HG02885 (cell line): ENCODE measurements around the gene EMX1.

Source experiments
- ATAC-seq: cut with Tn5 transposase; IDR thresholded peaks from one replicate; pipeline ENCODE4 v1.9.1; 2021; ENCODE audit warnings: mild to moderate bottlenecking; ENCODE audit not compliant: unreplicated experiment, poor library complexity

Gene EMX1

DNA sequence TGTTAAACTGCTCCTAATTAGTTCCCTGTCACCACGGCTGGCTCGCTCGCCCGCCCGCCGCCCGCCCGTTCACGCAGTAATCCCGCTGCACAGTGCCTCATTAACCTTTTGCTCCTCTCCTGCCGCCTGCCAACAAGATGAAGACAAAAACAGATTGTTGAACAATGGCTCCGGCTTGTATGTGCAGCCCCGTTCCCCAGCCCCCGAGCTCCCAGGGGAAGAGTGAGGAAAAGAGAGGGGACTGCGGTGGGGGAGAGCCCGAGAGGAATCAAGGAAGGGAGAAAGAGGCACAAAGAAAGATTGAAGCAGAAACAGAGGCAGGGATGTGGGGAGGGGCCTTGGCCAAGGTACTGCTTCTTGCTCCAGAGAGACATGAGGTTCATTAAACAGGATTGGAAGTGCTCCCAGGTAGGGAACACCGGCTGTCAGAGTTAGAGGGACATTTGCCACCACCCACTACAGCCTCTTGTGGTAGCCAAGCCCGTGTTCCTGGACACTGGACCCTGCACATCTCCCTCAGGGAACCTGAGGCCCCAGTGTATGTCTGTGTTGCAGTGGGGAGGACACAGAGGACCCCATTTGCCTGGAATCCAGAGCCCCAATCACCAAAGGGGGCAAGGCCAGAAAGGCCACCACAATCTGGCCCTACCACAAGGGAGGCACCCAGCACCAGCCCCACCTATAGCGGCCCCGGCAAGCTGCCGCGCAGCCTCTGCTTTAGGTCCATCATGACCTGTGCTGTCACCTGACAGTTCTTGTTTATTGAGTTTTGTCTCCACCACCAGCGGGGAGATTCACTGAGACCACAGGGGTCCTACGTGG lies 38.1 kb downstream of the EMX1 start:
- ATAC-seq: no peak

DNA sequence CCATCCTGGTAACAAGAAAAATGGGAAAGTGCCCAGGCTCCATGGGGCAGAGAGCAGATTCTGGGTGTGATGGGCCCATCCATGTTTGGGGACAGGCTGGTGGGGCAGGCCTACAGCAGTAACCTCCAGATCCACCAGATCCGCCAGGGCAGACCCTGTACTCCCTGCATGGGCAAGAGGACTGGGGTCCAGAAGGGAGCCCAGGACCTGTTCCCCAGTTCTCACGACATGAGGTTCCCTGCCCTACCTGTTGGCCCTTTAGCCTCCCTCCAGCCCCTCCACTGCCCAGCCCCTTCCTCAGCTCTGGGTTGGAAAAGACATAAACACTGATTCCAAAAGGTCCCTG lies 38.7 kb downstream of the EMX1 start:
- no peak for ATAC-seq

DNA sequence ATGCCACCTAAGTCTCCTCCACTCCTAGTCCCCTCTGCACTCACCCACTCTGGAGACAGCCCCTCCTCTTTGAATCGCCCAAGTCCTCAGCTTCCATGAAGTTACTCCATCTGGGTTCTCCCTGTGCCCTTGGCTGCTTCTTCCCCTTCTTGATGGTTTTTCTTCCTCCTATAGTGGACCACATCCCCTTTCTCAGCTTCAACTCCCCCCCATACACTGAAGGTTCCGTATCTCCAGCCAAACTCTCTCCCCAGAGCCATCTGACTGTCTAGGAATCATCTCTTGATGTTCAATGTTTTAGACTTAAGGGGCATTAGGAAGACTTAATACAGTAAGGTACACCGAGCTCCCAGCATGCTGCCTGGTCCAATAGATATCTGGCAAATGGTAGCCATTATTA lies 39.6 kb downstream of the EMX1 start:
- ATAC-seq: no peak

GRCh38 chr2:72958542-72959385 lies 41.4 kb downstream of the EMX1 start:
- no peak for ATAC-seq

GRCh38 chr2:72959554-72959953 lies 42.2 kb downstream of the EMX1 start:
- no peak for ATAC-seq

DNA sequence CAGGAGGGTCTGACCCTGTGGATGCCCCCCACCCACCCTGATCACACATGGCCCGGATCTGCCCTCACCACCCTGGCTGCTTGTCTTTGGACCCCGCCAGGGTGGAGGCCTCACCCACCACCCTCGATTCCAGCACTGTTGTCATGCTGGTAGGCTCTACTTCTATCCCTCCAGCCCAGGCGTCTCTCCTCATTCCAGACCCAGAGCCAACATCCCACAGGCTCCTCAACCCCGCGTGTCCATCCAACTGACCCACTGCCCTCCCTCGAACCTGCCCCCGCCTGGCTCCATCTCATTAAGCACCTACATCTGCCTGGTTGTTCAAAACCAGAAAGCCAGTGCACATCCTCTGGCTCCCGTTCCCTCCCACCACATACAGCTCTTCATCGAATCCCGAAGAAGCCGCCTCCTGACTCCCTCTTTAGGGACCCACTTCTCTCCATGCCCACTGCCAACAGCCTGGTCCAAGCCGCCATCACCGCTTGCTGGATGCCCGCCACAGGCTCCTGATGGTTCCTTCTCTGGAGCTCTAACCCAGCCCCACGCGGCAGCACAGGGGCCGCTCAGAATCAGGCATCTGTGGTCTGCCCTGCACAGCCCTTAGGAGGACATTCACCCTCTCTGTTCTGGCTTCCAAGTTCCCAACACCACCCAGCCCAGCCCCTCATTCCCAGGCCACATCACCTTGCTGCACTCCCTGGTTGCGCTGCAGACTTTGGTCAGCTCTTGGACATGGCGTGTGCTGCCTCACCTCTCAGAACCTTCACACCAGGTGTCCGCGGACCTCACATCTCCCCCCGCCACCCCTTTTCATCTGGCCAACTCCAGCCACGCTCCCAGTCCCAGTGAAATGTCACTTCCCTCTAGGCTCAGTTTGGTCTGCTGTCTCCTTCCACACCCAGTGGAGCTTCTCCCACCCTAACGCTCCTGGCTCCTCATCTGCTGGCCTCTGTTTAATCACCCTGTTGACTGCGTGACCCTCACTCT lies 43.0 kb downstream of the EMX1 start:
- ATAC-seq: no peak

GRCh38 chr2:72961036-72961720 lies 43.9 kb downstream of the EMX1 start:
- ATAC-seq: no peak

GRCh38 chr2:72961853-72962468 lies 44.6 kb downstream of the EMX1 start:
- ATAC-seq: no peak

- no peak for ATAC-seq
These were observed 45.6 kb downstream of the EMX1 start for GRCh38 chr2:72962911-72963310.

DNA sequence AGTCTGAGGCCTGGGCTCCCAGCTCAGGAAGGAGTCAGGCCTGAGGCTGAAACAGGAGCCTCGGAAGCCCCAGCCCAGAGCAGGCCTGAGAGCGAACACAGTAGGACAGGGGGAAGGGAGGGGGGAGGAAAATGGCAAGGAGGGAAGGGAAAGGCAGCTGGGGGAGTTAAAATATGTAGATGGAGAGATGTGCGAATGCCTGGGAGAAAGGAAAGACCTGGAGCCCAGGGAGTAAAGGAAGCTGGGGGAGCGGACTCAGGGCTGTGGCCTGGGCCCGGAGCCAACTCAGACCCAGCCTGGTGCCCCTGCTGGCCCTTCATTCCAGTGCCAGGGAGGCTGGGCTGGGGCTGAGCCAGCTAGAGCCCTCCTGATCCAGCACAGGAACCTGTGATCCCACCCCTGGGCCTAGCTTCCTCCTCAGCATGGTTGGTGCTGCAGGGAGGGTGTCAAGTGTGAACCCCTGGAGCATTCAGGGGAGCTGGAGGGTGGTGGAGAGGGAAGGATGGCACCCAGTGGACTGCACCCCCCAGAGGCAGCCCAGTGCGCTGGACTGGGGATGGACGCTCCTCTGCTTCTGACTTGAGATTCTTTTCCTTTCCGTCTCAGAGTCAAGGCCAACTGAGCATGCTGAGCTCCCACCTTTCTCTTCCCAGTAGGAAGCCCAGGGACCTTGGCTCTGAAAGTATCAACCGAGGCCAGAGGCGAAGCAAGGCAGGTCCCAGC lies 46.3 kb downstream of the EMX1 start:
- no peak for ATAC-seq

GRCh38 chr2:72964146-72964525 lies 46.8 kb downstream of the EMX1 start:
- no peak for ATAC-seq

GRCh38 chr2:72965016-72965415 lies 47.7 kb downstream of the EMX1 start:
- no peak for ATAC-seq

DNA sequence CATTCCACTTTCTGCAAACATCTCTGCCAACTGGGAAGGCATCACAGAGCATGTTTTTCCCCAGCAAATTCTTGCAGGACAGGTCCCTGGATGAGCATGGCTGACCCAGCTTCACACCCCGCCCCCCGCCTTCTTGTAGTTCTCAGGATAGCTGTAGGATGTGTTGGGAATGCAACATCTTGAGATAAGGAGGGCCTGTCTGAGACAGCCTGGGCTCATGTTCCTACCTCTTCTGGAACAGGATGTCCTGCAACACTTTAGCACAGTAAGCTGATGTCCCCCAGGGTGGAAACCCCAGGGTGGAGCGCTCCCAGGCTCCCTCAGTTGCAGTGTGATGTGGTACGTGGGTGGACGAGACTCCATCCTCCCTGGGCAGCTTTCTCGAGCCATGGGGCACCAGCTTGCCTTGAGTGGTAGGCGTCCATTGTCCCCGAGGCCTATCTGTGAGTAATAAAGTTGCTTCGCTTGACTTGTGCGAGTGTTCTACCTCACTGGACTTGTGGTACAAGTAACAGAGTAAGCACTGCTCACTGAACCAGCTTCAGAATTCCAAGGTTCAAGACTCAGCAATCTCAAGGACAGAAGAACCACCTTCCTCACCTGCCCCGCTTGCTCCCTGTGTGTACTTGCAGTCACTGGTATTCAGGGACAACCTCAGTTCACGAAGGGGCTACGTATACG lies 48.6 kb downstream of the EMX1 start:
- no peak for ATAC-seq

GRCh38 chr2:72968286-72968685 lies 51.0 kb downstream of the EMX1 start:
- ATAC-seq: no peak

- ATAC-seq: no peak
These were observed 52.4 kb downstream of the EMX1 start for GRCh38 chr2:72969706-72970105.

DNA sequence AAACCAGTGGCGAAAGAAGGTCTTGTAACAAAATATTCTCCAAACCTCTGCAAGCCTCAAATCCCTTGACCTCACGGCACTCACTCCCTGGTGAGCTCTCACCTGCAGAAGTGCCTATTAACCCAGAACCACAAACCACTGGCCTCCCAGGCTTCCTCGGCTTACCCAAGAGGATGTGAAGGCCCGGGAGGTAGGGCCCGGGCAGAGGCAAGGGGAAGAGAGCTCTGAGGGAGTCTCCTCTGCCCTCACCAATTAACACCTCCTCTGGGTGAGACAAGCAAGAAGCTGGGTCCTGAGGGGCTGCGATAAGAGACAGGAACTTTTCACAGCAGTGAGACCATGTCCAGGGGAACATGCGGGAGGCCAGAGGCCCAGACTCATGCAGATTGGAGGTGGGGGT lies 53.7 kb downstream of the EMX1 start:
- no peak for ATAC-seq

DNA sequence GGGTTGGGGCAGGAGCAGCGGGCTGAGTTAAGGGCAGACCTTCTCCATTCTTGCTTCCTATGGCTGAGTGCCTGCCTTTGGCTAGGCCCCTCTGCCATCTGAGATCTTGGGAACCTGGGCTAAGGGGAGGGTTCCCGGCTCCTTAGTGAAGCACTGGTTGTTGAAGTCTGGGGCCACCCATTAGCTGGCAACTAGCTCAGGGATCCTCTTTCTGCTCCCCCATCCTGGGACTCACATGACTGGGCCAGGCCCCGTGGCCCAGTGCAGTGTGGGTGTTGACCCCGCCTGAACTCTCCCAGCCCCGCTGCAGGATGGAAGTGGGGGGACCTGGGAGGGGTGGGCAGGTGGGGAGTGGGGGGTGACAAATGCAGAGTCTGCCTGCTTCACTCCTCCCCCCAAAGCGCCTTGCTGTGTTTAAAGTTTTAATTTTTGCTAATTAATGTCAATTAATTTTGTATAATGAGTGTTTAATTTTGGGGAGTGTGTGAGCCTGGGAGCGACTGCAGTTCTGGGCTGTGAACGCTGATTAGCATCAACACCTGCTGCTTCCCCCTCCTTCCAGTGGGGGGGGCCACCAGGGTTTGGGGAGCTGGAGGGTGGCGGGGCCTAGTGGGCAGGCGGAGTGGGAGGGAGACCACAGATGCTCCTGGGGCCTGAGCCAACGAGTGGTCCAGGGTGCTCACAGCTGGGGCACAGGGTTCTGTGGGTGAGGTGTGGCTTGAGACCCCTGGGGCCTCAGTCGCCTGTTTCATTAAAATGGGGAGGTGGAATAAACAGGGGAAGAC lies 55.2 kb downstream of the EMX1 start:
- no peak for ATAC-seq

- no peak for ATAC-seq
These were observed 55.8 kb downstream of the EMX1 start for GRCh38 chr2:72973137-72973535.
